ENCODE results near the gene FBLN2.

DNA sequence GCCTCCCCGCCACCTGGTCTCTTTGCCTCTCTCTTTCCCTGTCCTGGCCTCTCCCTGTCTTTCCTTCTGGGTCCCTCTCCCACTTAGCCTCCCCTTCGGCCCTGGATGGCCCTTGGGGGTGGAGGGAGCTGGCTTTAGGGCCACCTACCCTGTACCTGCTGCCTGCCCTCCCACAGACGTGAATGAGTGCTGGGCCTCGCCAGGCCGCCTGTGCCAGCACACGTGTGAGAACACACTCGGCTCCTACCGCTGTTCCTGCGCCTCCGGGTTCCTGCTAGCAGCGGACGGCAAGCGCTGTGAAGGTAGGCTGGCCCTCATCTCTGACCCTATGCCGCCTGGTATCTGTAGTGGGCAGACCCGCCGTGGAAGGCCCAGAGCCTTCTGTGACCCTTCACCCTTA lies 80.7 kb downstream of the FBLN2 start:
- TF ChIP-seq CEBPB (IDR thresholded peaks at IDR 0.05; ENCODE audit: low read depth, low read length) (no peak), POLR2A (IDR thresholded peaks at IDR 0.05; ENCODE audit: low read depth, low read length) (no peak), MXI1 (IDR thresholded peaks at IDR 0.05; ENCODE audit: borderline replicate concordance, low read depth, low read length) (no peak), MAFK (IDR thresholded peaks at IDR 0.05; ENCODE audit: low read depth, low read length) (no peak), RCOR1 (IDR thresholded peaks at IDR 0.05; ENCODE audit: insufficient replicate concordance, low read length) (no peak), FOS (IDR thresholded peaks at IDR 0.05; ENCODE audit: low read depth, low read length) (no peak), CHD1 (IDR thresholded peaks at IDR 0.05; ENCODE audit: low read depth, low read length) (no peak), RAD21 (IDR thresholded peaks at IDR 0.05; ENCODE audit: low read length) (no peak), BHLHE40 (IDR thresholded peaks at IDR 0.05; ENCODE audit: low read depth, low read length) (no peak)
- TF ChIP-seq, protein P1, sequence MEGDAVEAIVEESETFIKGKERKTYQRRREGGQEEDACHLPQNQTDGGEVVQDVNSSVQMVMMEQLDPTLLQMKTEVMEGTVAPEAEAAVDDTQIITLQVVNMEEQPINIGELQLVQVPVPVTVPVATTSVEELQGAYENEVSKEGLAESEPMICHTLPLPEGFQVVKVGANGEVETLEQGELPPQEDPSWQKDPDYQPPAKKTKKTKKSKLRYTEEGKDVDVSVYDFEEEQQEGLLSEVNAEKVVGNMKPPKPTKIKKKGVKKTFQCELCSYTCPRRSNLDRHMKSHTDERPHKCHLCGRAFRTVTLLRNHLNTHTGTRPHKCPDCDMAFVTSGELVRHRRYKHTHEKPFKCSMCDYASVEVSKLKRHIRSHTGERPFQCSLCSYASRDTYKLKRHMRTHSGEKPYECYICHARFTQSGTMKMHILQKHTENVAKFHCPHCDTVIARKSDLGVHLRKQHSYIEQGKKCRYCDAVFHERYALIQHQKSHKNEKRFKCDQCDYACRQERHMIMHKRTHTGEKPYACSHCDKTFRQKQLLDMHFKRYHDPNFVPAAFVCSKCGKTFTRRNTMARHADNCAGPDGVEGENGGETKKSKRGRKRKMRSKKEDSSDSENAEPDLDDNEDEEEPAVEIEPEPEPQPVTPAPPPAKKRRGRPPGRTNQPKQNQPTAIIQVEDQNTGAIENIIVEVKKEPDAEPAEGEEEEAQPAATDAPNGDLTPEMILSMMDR (conservative IDR thresholded peaks at IDR 0.05; ENCODE audit: low read depth, low read length), result no peak

All from IMR-90 (cell line).